NCI-H345 treated with DMSO at 0.1 percent for 48 hours (cell line): ENCODE data around the gene CREB5.

ENCODE experiments used
- DNase-seq: peaks from one replicate; lab custom pipeline; 2025; ENCODE audit not compliant: unreplicated experiment; lab: John Stamatoyannopoulos, UW

The CREB5 gene

DNA sequence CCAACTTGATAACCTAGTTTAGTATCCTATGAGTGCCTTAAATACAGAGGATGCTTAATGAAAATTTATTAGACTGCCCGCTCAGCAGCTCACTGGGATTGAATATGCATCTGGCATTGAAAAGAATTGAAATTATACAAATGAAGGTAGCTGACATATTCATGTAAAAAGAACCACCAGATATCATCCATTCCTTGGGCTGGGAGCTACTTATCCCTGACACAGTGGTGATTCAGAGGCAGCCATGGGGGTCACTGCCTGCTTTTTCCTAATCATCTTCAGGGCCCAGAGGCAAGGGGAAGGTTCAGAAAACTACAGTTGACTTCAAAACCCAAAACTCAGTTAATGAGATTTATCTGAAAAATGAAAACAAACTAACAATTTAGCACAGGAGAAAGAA lies 424.9 kb downstream of the CREB5 start:
- DNase-seq: no peak

DNA sequence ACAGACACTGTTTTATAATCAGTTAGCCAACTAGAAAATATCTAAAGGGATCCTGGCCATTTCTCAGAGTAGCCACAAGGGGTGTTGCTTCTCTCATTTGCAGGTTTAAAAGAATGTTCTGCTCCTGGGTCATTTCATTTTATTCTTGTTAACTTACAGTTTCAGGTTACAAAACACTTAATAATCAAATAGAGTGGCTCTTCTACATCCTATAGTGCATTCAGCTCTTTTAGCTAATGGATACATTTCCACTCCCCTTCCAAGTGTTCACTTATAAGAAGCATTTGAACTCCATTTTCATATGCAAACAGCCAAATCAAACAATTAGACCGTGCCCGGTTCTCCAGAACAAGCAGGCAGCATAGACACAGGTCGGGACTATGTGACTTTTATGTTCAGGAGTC lies 428.3 kb downstream of the CREB5 start:
- DNase-seq: no peak

DNA sequence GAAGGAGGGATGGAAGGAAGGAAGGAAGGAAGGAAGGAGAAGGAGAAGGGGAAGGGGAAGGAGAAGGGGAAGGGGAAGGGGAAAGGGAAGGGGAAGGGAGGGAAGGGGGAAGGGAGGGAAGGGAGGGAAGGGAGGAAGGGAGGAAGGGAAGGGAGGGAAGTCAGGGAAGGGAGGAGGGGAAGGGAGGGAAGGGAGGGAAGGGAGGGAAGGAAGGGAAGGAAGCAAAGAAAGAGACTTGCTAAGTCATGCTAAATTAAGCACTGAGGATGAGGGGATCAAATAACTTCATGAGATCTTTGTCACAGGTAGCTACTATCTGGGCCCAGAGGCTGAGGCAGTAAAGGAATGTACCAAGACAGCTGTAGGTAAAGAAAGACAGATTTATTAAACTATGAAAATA lies 429.4 kb downstream of the CREB5 start:
- DNase-seq: no peak

DNA sequence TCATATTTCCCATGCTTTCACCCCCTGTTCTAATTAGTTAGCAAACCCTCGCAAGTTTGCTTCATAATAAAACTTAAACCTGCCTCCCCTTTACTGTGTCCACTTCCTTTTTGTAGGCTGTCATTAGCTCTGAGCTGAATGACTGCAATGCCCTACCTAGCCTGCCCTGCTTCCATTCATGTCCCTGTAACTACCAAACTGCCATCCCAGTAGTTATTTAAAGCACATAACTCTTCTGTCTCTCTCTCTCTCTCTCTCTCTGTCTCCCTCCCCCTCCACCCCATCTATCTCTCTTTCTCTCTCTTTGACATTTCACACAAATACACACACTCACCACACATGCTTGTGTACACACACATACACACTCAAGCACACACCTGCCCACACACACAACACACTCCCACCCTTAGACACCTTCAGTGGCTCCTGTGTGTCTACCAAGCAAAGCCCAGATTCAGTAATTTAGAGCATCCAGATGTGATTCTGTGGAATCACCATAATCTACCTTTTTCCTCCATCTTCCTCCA lies 430.5 kb downstream of the CREB5 start:
- DNase-seq: no peak

DNA sequence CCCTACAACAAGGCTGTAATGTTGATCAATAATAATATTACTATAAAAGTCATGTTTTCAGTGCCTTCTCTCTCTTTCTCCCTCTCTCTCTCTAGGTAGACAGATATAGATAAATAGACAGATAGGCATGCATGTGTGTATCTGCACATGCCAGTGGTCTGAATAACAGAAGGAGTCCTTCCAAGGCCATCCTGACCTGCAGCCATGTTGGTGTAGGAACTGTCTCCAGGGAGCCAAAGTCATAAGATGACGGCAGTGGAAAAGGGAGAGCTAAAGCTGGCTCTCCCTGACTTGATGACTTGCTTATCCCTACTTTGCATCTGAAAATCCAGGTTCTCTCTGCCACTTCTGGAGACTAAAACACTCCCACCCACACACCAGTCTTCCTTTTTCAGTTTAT lies 432.8 kb downstream of the CREB5 start:
- DNase-seq: no peak

DNA sequence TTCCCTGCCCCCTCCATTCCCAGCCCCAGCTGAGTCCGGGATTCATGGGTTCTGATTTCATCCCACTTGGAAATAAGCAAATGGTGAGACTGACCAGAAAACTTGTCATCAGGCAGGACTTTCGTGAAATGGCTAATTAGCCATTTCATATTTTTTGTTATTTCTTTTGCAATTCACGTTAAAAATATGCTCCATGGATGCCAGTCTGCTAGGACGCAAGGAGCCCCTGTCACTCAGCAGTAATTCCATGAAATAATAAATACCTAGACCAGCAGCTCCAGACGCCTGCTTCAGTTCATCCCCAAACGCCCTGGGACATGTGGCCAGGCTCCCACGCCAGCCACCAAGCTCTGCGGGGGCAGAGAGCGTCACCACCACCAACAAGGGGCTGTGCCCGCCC lies 434.9 kb downstream of the CREB5 start:
- DNase-seq: no peak

DNA sequence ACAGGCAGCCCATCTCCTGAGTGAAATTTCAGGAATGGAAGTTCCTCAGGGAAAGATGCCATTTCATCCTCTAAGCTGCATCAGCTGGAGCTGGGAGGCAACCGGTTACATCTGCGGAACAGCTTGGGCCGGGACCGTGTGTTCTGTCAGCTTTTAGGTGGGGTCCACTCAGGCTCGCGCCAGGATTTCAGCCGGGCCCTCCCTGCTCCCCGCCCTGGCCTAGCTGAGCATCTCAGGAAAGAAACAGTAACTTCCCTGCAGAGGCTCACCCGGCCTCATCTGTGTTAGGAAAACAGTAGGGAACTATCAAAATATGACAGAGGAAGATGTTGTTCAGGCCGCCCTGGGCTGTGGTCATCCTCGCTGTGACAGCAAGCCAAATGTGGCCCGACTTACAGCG lies 435.4 kb downstream of the CREB5 start:
- DNase-seq: no peak

DNA sequence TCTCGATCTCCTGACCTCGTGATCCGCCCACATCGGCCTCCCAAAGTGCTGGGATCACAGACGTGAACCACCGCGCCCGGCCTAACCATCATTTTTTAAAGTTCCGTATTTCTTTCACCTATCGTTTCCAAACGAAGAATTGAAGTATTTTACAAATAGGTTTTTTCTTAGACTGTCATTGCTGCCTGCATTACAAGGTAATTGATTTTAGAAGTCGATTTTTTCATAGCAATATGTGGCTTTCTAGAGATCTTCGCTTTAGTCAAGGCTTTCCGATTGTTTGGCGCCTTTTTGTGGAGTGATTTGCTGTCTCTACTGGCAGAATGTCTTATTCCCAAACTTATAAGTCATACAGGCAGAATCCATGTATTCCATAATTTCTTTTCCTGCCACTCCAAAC lies 436.6 kb downstream of the CREB5 start:
- no peak for DNase-seq

DNA sequence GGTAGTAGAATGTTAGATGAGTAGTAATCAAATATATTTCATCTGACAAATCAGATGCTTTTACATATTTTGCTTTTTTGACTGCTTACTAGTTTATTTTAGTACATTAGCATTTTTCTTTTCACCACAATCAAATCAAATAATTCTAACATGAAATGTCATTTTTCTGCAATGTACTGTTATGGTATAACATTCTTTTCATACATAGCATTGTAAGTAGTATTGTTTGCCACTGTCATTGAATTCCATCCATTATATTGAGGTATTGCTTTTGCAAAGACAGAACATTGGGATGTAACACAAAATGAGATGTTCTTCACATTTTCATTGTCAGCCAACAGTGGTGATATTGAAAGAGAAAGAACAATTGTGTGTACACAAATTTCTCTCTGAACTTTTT lies 438.4 kb downstream of the CREB5 start:
- DNase-seq: no peak

DNA sequence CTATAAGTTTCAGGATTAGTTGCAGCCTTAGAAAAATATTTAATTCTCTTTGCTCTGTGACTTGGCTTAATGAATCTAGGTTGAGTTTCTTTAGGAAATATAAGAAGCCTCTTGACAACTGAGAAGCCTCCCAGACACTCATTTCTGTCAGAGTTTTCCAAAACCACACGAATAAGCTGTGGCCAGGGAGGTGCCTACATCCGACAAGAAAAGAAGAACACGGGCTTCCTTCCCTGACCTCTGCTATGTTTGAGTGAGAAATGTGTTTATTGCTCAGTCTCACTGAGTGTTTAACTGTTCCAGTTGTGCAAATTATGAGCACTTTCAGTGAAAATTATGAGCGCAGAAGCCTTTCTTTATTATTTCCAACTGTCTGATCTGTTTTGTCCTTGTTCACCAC lies 440.8 kb downstream of the CREB5 start:
- no peak for DNase-seq

DNA sequence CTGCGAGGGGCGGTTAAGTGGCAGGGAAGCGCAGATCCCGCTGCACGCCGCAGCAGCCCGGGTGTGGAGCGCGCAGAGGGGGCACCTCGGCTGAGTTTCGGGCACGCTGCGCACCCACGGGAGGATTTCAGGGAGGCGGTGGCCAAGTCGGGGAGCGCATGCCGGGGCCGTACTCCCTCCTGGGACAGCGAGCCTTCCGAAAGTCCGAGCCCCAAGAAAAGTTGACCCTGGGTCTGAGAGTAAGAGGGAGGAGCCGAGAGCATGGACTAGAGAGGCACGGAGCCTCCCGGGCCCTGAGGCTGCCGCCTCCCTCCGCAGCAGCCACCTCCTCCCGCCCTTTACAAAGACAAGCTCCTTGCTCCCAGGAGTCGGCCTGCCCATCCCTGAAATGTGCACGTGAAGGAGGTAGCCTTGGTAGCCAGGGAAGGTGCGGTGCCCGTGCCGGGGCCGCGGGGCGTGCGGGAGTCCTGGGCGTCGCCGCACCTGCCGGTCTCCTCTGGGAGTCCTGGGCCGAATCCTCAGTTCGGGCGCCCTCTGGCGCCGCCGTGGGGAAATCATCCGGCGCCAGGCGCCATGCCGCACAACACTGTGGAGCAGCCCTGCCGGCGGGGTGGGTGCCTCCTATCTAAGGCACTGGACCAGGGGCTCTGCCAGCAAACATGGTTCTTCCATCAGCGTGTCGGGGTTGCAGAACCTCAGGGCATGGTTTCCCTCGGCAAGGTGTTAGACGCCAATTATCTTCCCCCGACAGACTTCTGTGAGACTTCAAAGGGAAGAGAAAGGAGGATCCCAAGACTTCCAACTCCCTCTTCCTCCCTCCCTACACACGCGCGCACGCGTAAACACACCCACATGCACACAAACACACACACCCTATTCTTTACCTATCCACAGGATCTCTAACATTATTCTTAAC lies 441.8 kb downstream of the CREB5 start:
- peak; percentile 75 for DNase-seq

DNA sequence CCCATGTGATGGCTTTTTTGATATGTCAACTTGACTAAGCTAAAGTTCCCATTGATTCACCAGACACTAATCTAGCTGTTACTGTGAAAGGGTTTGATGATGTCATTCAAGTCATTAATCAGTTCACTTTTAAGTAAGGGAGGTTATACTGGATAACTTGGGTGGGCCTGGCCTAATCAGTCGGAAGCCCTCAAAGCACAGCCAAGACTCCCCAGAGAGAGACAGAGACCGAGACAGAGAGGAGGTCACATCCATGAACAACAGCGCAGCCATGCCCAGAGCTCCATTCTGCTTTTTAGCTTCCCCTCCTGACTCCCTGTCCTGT lies 442.4 kb downstream of the CREB5 start:
- DNase-seq: peak; percentile 9

DNA sequence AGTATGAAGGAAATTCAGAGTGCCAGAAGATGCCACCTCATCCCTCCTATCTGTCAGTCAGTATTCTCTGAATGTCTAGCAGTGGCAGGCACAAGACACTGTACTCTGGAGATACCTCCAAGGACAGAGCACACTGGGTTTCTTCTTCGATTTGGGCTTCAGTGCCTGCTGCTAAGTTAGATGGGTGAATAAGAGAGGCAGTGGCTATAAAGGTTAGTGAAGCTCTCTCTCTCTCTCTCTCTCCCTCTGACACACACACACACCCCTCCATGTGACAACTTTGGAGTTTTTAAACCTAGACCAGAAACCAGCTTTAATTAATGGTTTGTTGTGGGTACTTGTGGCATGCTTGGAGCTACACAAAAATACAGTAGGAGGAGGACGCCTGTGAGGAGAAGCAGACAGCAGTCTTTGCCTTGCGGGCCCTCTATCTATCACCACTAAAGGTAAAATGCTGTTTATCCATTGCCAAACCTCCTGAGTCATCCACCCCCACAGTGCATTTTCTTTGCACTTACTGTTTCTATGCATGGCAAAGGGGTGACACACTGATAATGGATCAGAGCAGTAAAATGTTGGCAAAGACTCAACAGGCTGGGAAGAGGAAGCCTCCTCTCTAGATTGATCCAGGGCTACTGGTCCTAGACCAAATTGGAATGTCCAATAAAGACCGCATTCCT lies 443.4 kb downstream of the CREB5 start:
- DNase-seq: no peak

DNA sequence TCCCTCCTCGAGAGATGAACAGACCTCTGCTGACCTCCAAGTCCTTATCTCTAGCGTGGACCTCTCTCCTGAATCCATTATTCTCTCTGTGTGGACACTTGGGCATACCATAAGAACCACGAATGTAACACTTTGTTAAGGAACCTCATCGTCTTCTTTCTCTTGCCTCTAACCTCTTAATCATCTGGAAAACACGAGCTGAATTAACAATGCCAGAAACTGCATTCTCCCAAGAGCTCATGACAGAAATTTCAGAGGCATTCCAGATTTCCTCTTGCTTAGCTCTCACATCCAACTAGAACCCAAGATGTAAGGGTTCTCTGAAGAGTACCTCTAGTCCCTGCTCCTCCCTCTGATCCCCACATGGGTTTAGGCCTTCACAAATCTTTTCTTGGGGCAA lies 444.3 kb downstream of the CREB5 start:
- no peak for DNase-seq

DNA sequence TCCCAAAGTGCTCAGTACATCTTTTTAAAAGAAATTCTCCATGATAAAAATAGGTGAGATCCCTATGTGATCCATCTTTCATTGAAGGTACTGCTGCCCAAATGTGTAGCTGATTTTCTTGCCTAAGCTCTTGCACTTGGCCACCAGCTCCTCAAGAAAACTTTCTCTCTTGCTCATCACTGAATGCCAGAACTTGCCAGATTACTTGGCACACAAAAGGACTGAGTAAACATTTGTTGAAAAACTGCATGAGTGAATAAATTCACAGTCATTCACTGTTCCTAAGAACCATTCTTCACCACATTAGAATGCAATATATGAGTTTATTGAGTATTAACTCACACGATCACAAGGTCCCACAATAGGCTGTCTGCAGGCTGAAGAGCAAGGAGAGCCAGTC lies 445.9 kb downstream of the CREB5 start:
- DNase-seq: no peak

DNA sequence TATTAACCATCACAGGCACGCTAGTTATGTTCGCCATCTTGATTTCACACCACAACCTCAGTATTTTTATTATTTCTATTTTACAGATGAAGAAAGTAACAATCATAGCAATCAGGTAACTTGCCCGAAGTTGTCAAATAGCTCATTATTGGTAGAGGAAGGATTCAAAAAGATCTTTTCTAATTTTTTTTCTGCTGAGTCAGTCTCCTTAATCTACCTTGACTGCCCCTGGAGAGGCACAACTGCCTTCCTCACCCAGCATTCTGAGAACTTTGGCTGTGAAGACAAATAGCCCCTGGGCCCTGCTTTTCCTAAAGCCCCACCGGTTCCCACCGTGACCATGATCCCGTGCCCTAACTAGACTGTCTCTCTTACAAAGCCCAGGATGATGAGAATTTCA lies 446.6 kb downstream of the CREB5 start:
- DNase-seq: no peak

DNA sequence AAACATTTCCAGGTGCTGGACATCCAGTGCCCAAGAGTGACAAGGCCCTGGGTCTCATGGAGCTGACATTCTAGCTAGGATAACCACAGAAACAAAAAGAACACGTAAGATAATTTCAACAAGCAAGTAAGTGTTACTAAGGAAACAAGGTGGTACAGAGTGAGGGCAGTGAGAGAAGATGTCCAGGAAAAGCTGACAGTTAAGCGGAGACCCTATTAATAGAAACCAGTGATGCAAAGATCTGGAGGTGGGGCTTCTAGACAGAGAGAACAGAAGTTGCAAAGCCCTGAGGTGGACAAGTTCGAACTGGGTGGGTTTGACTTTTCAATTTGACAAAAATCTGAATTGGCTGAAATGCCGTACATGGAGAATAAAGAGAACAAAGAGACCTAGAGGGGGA lies 449.5 kb downstream of the CREB5 start:
- DNase-seq: no peak

DNA sequence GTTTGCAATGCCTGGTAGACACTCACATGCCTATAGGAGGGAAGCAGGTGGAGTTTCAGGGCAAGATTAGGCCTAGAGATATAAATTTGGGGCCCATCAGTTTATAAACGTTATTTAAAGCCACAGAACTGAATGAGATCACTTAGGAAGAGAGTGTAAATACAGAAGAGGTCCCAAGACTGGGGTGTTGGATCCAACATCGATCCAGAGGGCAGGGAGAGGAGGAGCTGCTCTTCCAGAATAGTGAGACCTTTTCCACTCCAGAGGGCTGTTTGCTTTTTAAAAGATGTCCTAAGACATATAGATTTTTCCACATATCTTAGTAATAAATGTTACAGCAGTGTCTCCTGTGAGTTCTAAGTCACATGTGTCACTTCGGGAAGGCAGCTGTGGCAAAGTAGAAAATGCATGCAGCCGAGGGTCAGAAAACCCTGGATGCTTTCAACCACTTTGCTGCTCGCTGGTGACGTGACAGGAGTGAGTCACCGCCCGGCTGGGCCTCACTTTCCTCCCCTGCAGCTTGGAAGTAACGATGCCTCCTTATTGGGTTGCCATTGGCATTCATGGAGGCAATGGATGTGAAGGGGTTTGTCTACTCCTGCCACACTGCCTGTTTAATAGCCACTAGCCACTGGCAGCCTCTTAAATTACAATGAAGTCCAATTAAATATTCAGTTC lies 450.4 kb downstream of the CREB5 start:
- no peak for DNase-seq

DNA sequence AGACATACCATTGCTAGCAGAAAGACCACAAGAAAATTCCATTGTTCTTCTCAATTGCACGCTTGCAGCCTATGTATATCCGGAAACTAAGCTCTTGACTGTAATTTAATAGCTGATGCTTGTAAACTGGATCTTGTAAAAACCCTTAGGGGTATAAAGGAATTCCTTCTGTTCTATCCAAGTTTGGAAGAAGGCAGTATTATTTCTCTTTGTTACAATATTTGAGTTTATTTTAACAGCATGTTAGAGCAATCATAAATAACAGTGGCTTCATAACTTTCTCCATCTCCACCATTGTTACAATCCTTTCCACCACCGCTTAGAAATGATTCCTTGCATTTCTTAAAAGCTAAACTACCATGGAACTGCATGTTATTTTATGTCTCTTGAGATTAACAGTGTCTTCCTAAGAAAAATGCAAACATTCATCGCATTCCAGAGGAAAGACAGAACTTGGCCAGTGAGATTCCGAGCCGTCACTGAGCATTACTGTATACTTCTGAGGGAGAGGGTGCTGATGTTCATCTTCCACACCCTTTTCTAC lies 453.4 kb downstream of the CREB5 start:
- no peak for DNase-seq

DNA sequence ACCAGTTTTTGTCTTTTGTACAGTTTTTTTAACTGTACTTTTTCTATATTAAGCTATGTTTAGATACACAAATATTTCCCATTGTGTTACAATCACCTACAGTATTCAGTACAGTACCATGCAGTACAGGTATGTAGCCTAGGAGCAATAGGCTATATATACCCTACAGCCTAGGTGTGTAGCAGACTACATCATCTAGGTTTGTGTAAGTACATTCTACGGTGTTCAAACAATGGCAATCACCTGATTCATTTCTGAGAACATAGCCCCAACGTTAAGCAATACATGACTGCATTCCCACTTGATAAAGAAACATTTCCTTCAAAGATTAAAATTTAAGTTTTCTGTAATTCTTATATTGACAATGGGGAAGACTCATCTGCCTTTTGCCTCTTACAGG lies 456.4 kb downstream of the CREB5 start:
- DNase-seq: no peak

DNA sequence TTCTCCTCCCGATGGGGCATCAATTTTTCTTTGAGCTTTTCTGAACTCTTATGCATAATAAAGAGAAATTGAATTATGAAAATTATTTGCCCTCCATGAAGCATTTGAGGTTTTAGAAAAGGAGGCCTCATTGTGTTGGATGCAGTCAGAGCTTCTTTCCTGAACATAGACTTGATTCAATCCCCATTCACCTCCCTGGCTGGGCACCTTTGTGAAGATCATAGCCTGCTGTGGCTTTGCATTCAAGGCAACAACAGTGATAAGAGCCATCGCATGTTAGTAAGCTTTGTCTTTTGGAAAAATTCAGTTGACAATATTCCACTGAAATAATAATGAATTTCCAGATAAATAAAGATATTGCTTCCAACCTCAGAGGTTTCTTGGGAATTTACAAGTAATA lies 458.8 kb downstream of the CREB5 start:
- no peak for DNase-seq

DNA sequence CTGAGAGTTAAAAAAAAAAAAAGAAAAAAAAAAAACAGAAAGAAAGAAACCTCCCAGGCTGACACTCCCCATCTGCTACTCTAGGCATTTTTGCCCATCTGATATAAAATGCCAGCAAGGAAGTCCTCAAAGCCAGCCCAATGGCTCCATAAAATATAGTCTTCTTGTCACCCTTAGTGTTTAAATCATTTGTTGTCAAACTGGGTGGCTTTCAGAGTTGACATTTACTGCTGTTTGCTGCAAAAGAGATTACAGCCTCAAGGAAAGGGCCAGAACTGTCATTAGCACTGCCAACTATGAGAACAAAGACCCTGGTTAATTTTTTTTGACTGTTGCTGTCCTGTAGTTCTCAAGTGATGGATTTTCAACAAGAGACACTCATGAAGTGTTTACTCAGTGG lies 459.3 kb downstream of the CREB5 start:
- no peak for DNase-seq
